Activated T-cell treated with anti-CD3 and anti-CD28 coated beads, Interleukin-2, amount 50 U/mL, for 72 hours (primary cell): ENCODE data around the gene EPHB6. TPM values are rescaled to one million over a fixed set of nuclear protein-coding genes. Genes with fewer than 3 reads are reported as not detected.

Experiments
- total RNA-seq, 2 donors: library from RNA; stranded (reverse); gene quantifications; one replicate each; pipeline ENCODE4 v1.2.3, GENCODE V29; 2022

EPHB6 gene
- total RNA-seq, 2 donors from 2014 or later: 10.9 to 13.6 TPM

Other genes starting within 250 kb of the EPHB6 start
- gene PRSS1, start 105.6 kb upstream of the EPHB6 start, total RNA-seq: not detected
- gene PRSS2, start 84.1 kb upstream of the EPHB6 start, total RNA-seq: not detected
- gene TRPV6, start 30.7 kb downstream of the EPHB6 start, total RNA-seq: under 1 TPM in 1 of 2 donors, not detected in 1; 0.05 TPM
- gene TRPV5, start 78.7 kb downstream of the EPHB6 start, total RNA-seq: under 1 TPM in 1 of 2 donors, not detected in 1; 0.09 TPM
- not detected for gene LLCFC1, start 84.4 kb downstream of the EPHB6 start, total RNA-seq
- gene KEL, start 107.3 kb downstream of the EPHB6 start, total RNA-seq: 1 to 10 TPM in 1 of 2 donors, under 1 TPM in 1; 0.31 to 1.8 TPM
- gene OR9A2, start 172.1 kb downstream of the EPHB6 start, total RNA-seq: under 1 TPM in 1 of 2 donors, not detected in 1; 0.32 TPM
- not detected for gene OR6V1, start 197.3 kb downstream of the EPHB6 start, total RNA-seq